HG03442 (cell line): Measurements from ENCODE around the gene SACM1L.

Experiments used
- ATAC-seq: cut with Tn5 transposase; IDR thresholded peaks from one replicate; pipeline ENCODE4 v1.9.1; 2021; ENCODE audit warnings: mild to moderate bottlenecking, moderate library complexity; ENCODE audit not compliant: unreplicated experiment

SACM1L gene

DNA sequence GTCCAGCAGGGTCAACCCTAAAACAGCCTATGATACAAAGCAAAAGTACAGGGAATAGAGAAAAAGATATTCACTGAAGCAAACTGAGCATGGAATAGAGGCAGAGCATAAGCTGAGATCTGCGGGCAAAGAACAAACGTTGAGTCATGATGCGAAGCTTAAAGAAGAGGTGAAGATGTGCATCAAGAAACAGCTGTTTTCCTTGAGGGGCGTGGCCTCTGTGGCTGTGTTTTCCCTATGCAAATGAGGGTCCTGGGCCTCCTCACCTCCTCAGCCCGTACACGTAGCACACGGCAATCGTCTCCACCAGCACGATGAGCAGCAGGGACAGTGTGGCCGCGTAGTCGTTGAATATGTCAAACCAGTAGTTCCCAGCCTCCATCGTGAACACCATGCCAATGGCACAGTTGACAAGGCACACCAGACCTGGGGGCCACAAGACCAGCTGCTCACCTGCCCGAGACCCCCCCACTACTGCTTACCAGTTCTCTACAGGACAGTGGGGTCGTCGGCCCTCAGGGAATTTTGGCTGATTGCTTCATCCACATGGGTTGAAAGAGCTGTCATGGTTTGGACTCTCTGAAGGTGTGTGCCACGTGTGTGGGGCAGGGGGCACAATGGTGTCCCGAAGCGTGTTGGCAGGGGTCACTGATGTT, 73.6 kb downstream of the SACM1L start:
- ATAC-seq, result no peak

DNA sequence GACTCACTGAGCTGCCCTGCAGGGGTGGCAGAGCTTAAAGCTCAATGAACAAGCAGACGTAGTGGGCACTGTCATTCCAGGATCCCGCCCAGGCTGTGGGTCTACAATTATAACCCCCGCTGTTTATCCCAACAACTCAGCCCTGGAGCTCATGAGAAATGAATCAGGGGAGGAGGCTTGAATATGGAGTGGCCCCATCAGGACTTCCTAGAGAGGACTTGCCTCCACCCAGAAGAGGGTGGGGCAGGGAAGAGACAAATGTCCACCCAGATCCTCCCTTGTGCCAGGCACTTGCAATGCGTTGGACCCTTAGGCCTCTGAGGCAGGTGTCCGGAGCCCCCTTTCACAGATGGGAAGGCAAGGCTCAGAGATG, 74.1 kb downstream of the SACM1L start:
- ATAC-seq, result no peak

DNA sequence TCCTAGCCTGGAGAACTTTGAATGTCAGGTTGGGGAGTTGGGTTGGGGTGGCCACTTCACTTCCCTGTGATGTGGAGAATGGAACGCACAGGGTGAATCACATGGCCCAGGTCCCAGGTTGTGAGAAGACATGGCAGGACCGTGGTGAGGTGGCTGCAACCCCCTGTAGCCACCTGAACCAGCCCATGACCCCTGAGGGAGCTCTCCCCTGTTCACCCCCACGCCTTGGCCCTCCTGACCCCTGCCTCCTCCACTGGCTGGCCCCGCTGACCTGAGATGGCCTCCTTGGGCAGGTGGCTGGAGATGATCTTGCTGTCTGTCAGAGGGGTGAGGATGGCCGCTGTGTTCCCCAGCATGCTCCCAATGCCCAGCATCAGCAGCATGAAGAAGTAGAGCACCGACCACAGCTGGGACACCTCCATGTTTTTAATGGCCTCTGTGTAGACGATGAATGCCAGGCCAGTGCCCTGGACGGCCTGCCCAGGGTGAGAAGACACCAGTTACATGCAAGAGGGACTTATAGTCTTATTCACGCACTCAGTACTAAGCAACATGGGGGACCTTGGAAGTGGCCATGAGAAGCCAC, 76.2 kb downstream of the SACM1L start:
- ATAC-seq, result no peak

DNA sequence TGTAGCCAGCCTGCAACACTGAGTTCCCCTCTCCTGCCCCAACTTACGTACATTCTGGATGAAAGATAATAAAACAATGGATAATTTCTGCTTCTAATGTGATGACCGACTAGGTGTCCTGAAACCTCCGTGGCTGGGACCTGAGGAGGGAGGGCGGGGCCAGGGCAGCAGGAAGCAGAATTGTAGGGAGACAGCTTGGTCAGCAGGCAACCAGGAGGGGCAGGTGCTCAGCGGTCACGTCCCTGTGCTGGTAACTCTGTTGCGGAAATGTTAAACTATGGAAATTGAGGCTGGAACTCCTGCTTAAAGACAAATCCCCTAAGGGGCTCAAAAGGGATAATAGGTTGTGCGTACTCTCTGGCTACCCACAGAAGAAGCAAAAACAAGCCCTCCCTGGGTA, 76.8 kb downstream of the SACM1L start:
- no peak for ATAC-seq

DNA sequence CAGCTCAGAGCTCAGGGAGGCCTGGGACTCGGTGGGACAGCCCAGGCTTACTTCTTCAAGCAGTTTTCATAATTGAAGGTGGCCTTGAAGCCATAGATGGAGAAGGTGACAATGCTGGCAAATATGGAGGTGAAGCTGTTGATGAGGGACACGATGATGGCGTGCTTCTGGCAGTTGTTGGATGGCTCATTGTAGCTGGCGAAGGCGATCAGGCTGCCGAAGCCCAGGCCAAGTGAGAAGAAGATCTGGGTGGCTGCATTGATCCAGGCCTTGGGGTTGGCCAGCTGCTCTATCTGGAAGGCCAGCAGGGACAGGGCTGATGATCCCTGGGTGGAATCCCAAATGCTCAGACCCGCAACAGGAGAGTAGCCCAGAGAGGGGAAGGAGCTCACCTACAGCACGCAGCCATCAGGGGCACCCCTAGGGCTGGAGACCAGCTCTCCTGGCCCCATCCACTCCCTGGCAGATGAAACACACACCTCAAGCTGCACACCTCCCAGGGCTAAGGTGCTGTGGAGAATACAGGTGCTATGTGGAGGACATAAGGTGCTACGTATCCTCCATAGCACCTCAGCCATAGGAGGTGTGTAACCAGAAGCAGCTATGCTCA, 82.1 kb downstream of the SACM1L start:
- no peak for ATAC-seq

DNA sequence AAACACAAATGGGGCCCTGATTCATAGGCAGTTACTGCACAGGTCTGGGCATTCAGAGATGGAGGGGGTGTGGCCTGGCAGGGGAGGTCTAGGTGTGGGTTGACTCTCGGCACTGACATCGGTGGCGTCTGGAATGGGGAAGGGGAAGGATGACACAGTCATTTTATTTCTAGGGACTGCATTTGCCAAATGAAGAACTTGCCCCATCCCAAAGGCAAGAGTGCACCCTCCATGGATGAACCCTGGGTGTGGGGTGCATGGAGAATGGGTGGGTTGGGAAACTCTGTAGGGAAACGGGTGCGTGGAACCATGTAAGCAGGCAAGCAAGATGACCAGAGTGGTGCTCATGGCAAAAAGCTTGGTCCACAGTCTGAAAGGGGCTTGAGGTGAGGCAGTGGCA, 82.6 kb downstream of the SACM1L start:
- ATAC-seq, result no peak

DNA sequence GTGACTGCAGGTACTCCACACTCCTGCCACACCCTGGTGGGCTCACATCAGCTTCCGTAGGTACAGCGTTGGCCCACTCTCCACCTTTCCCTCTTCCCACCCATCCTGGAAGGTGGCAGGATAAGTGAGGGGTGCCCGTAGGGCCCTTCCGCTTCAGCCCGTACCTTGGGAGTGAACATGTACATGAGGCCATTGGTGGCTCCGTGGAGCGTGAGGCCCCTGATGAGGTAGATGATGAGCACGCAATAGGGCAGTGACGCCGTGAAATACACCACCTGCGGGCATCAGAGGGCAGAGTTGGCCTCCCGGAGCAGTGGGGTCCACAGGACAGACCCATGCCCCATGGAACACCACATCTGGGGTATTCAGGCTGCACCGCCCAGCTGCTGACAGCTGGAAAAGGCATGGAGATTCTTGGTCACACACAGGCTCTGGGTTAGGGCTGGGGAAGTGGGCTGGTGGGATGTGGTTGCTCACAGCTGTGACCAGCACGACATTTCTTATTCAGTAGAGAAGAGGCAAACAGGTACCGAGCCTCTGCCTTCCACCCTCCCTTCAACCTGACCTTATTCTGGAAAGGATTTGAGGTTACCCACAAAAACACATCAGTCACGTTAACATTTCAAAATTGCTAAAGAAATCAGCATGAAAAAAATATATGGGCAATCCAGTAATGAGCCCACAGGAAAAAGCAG, 83.3 kb downstream of the SACM1L start:
- ATAC-seq, result no peak

DNA sequence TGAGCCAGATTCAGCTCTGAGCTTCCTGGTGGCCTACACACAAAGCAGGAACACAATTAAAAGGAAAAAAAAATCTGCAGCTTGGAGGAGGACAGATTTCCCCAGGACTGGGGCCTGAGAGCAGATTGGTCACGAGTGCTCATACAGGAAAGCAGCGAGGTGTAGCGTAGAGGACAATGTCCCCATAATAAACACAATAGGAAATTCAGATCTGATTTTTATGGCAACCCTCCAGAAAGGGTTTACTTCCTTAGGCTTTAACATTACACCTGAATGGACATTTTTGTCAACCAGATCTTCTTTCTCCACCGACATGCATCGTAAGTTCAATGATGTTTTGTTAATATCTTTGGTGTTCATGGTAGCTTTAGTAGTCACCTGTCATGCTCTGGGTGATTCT, 83.9 kb downstream of the SACM1L start:
- ATAC-seq, result no peak

DNA sequence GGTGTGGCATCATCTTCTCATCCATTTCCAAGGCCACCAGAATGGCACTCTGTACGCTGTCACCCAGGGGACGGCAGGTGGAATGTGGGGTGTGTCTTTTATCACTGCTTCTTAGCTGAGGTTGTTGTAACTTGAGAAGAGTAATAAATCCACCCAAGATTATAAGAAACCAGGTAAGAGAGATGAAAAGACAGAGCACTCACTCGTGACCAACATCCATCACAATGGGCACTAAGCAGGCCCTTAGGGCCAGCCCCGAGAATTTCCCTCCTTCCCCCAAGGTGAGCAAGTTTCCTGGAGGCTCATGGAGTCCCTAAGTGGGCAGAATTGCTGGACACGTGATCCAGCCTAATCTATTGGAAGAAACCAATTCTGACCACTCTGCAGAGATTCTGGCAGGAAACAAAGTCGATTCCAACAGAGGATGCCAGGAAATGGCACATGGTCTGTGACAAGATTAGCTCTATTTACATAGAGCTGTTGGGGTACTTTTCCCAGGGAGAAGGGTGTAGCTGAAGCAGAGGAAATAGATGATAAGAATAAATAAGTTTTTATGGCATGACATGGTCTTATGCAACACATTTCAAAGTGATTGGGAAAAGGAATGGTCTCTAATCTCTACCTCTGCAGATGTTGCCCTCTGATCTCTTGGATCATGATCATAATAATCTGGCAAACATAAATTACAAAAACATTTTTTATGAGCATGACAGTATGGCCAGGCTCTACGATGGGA, 84.7 kb downstream of the SACM1L start:
- no peak for ATAC-seq

DNA sequence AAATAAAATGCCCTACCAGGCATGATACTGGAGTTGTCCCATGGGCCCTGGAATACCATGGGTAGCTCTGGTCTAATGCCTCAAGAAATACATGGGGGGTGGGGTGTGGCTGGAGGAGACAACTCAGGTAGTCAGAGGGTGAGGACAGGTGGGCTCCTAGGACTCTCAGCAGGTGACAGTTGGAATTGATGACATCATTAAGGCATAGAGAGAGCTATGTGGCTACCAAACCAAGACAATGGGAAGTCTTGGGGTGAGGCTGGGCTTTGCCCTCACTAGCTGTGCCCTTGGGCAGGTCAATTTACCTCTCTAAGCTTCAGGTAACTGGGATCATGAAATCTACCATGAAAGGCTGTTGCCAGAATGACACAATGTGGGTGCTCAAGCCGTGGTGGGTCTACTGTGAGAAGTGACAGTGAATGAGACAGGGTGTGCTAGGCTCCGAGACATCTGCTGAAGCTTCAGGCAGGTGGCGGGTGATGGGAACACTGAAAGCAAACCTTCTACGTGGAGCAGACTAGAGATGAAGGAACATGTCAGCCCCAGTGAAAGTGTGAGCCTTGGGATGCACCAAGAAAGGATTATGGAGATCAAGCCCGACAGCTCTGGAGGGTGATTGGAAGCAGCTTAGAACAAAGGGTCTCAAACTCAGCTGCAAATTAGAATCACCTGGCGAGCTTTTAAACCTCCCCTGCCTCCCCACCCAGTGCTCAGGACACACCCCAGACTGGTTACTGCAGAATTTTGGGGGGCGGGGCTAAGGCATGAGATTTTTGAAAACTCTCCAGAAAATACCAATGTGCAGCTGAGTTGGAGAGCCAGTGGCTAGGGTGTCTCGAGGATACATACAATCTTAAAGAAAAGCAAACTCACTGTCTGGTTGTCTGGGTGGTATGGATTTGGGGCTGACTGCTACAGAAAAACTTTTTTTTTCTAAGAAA, 85.7 kb downstream of the SACM1L start:
- no peak for ATAC-seq

DNA sequence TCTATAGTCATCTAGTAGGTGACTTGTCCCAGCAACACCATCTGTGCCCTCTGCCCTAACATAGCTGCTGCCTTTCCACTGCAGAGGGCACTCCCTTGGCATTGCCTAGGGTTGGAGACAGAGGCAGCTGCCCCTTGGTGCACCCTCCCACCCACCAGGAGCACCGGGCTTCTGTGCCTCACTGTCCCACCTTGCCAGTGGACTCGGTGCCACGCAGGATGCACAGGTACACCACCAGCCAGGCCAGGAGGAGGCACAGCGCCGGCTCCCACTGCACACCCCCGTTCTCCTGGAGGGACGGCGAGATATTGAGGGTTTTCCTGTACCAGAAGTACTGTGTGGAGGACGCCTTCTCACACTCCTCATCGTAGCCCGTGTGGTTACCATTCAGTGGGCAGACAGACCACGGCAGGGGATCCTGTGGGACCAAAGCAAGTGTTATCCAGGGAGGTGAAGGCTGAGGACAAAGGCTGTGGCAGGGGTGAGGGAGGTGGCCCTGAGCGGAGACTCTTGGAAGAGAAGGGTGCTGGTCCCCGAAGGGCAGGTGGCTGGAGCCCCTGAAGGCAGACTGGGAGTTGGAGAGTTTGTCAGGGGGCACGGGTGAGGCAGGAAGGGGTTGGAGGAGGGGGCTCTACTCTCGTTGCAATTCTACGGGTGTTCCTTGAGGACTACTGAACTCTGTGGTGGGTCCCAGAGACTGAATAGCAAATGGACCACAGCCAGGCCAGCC, 86.5 kb downstream of the SACM1L start:
- ATAC-seq, result no peak

DNA sequence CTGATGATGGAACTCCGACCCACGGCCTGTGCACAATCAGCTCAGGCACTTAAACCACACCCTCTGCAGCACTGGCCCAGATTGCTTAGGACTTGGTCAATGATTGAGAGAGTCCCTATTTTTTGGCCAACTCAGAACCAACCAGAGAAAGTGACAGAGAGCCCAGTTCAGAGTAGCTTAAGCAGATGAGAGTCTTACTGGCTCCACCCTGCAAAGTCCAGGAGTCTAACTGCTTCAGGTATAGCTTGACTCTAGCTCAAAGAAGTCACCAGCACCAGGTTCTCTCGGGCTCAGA, 87.1 kb downstream of the SACM1L start:
- no peak for ATAC-seq

DNA sequence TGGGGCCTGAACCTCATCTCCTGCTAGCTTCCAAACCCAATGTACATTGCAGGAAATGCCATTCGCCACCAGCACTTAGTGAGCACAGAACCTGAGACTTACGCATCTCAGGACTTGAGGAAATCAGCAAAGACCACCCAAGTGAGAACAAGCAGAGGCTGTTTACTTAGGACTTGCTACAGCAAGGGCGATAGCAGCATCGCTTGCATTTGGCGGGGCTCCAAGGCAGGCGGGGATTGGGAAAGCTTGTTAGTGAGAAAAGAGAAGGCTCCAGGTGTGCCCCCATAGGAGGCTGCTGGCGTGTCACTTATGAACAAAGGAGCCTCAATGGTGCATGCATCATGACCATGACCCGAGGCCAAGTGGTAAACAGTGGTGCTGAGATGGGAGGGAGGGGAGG, 87.4 kb downstream of the SACM1L start:
- no peak for ATAC-seq

DNA sequence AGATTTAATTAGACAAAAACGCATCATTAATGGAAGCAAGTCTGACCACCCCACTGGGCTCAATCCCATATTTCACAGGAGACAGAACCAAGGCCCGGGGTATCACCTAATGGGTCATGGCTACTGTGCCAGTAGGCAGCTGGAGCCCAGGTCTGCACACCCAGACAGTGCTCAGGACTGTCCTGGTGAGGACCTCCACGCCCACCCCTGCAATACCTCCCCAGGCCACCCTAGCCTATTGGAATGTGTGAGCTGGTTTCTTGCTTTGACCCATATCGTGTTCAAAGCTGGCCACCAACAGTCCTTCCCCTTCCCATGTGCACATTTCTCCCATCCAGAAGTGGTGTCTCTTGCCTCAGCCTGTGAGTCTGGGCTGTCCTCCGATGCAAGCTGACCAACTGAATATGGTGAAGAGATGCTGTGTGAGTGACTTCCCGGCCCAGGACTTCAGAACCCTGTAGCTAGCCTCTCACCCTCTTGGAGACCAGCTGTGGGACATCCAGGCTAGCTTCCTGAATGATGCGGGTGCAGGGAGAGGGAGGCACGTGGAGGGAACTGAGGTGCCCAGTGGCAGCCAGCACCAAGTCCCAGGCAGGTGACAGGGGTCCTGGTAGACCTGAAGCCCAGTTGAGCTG, 88.0 kb downstream of the SACM1L start:
- no peak for ATAC-seq

DNA sequence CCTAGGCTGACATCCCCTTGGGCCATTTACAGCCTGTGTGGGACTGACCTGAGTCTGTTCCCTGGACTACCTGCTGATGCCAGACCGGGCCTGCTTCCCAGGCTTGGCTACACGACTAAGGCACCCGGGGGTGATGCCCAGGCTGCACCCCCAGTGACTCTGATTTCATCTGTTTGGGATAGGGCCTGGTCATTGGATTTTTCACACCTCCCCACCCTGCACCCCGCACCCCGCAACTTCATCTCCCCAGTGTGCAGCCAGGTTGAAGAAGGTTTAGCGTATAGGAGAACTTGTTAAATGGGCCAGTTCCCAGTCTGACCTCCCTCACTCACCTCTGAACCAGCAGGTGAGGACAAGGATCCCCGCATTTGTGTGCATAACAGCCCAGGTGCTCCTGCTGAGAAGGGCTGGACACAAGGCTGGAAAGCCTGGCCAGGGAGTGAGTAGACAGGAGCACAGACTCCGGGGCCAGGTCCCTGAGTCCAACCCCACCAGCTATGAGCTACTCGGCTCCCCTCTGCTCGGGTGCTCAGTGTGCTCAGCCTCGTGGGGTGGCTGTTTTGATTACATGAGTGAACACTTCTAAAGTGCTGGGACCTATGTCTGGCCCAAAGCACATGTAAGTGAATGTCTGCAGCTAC, 88.7 kb downstream of the SACM1L start:
- no peak for ATAC-seq

DNA sequence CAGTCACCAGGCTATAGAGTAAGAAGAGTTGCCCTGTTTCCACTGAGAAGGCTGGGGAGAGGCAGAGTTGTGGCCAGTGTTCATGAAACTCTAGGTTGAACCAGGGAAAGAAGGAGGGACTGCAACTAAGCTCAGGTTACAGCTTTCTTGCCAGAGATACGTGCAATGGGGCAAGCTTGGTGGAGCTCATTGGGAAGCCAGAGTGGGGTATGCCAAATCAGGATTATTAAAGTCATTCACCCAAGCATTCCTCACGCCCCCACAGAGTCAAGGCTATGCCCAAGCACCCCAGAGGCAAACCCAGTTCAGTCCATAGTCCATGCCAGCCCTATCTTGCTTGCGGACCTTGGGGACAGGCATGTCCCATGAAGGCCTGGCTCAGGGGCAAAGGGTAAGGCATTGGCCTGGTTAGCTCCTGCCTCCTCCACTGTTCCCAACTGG, 89.6 kb downstream of the SACM1L start:
- ATAC-seq, result no peak

DNA sequence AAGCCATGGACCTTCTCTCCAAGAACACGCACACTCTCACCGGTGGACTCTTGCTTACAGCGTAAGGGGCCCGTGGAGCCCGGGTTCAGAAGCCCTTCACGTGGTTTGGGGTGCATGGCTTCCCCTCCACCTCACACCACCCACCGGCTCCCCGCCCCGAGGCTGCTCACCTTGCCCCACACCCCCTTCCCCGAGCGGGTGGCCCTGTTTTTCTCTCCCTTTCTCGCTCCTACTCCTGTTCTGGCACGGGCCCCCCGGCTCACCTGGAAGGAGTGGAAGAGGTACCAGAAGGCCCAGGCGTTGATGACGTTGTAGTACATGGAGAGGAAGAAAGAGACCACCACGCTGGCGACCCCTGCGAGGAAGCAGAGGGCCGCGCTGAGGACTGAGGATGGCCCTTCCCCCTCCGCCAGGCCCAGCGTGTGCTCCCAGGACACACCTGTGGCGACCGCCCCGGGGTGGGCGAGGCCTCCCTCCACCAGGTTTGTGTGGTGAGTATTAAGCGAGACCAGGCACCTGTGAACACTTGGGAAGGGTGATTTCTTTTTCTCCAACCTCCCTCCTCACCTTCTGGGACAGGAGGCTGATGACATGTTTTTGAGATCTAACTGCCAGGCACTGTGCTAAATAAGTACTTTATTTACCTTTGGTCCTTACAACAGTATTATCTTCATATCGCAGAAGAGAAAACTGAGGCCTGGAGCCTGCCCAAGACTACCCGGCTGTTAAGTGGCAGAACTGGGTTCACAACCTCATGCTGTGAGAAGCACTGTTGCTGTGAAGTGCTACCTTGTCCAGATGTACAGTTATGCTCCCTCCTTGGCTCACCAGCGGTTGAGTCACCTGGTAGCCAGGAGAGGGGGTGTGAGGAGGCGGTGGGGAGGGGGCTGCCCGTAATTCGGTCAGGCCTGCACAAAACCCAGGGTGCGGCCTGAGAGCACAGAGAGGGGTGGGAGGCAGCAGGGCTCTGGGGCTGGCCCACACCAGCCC, 90.8 kb downstream of the SACM1L start:
- ATAC-seq, result no peak

DNA sequence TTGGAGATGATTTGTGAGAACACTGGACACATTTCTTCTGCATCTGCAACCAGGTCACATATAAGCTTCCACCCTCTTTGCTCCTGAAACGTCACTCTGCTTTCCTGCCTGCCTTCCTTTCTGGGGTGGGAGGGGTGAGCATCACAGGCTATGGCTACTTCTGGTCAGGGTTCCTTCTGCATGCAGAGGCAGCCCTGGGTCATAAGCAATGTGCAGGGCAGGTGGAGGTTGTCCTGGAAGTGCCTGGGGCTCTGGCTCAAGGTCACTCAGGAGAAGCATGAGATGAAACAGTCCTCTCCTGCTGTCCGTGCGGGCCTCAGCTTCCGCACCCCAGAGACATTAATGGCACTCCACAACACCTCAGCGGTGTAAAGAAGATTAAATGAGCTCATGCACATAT, 92.1 kb downstream of the SACM1L start:
- no peak for ATAC-seq
